Thoracic aorta (tissue), 2 donors: ENCODE data around the gene PRUNE1. TPM values are rescaled to one million over a fixed set of nuclear protein-coding genes. Genes with fewer than 3 reads are reported as not detected.

Experiments used
- ATAC-seq: fragments of 150-250 bp; one replicate; pipeline ENCODE4 v1.8.0; 2017; ENCODE audit warnings: low read depth; ENCODE audit not compliant: insufficient number of reproducible peaks, low FRiP score
- DNase-seq: peaks from one replicate; pipeline ENCODE4 v3.0.0-alpha.2; 2020; ENCODE audit warnings: low spot score
- H3K27ac ChIP-seq, 2 donors: fragments of 200-600 bp; sonication (generic); 1 replicate in 1 of 2; 2 replicates in 1 of 2; pipeline ENCODE4 v1.5.1; 2016; ENCODE audit warnings: mild to moderate bottlenecking in 2 of 2, moderate library complexity in 2 of 2
- H3K27me3 ChIP-seq: fragments of 200-600 bp; sonication (generic); replicated peaks from 2 replicates; pipeline ENCODE4 v1.6.0; 2016; ENCODE audit warnings: mild to moderate bottlenecking; ENCODE audit not compliant: insufficient read depth
- H3K36me3 ChIP-seq: fragments of 200-600 bp; sonication (generic); one replicate; pipeline ENCODE4 v1.5.1; 2016
- H3K4me1 ChIP-seq, 2 donors: fragments of 200-600 bp; sonication (generic); 1 replicate in 1 of 2; 2 replicates in 1 of 2; pipeline versions ENCODE4 v1.5.1 to v1.6.0; 2016; ENCODE audit warnings: low read depth in 2 of 2, mild to moderate bottlenecking in 1 of 2; ENCODE audit not compliant: control insufficient read depth in 1 of 2
- H3K4me3 ChIP-seq: fragments of 200-600 bp; sonication (generic); 2 replicates; pipeline ENCODE4 v1.5.1; 2016; ENCODE audit warnings: mild to moderate bottlenecking
- H3K9me3 ChIP-seq: fragments of 200-600 bp; sonication (generic); 2 replicates; pipeline ENCODE4 v1.5.1; 2016
- total RNA-seq, 2 donors: library from RNA; depleted of rRNA; stranded (reverse); fragments of >200 nt; gene quantifications; one replicate each; pipeline versions ENCODE4 v1.1.0 to v1.2.3, GENCODE V29; 2016
- TF ChIP-seq, protein P1 (sequence below): fragments of 200-600 bp; sonication (generic); IDR thresholded peaks from one replicate; pipeline ENCODE4 v1.5.1; 2019; ENCODE audit warnings: antibody characterized with exemption

PRUNE1 gene
- total RNA-seq, 2 donors from 2014 or later, result 16.5 to 21.3 TPM

DNA sequence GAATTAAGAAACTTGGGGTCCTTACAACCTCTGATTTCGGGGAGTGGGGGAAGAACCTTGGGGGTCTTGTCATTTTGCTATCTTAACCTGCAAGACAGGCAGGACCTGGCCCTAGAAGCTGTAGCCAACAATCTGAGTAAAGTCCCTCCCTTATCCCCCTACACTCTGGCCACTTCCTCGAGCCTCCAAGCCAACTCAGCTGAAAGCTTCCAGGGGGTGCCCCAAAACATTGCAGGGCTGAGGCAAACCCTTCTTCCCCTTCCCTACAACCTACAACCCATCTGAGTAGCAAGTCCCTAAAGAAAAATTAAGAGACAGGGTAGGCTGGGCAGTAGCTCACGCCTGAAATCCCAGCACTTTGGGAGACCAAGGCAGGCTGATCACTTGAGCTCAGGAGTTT, 38.6 kb upstream of the PRUNE1 start:
- ATAC-seq (no peak), DNase-seq (no peak)

GRCh38 chr1:150970808-150971582, 37.3 kb upstream of the PRUNE1 start:
- TF ChIP-seq, protein P1, sequence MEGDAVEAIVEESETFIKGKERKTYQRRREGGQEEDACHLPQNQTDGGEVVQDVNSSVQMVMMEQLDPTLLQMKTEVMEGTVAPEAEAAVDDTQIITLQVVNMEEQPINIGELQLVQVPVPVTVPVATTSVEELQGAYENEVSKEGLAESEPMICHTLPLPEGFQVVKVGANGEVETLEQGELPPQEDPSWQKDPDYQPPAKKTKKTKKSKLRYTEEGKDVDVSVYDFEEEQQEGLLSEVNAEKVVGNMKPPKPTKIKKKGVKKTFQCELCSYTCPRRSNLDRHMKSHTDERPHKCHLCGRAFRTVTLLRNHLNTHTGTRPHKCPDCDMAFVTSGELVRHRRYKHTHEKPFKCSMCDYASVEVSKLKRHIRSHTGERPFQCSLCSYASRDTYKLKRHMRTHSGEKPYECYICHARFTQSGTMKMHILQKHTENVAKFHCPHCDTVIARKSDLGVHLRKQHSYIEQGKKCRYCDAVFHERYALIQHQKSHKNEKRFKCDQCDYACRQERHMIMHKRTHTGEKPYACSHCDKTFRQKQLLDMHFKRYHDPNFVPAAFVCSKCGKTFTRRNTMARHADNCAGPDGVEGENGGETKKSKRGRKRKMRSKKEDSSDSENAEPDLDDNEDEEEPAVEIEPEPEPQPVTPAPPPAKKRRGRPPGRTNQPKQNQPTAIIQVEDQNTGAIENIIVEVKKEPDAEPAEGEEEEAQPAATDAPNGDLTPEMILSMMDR, result no peak
- Histone ChIP-seq H3K27ac (peak overlapping the region; percentile 92 to 94), H3K9me3 (no peaks in the 10 kb centered on the region), H3K27me3 (no peaks in the 10 kb centered on the region), H3K4me1 (peaks cover 28 to 48% of the 10 kb centered on the region in 2 donors), H3K4me3 (peak overlapping the region; percentile 89), H3K36me3 (peaks cover 30% of the 10 kb centered on the region)
- peak; percentile 35 for ATAC-seq
- no peak for DNase-seq

More for the DNA sequence above, 38.6 kb upstream of the PRUNE1 start:
- TF ChIP-seq, protein P1, result no peak
- H3K36me3 ChIP-seq, result peaks cover 39% of the 10 kb centered on the region
- no peak overlapping the region for H3K27ac ChIP-seq
- no peaks in the 10 kb centered on the region for H3K9me3 ChIP-seq
- no peak overlapping the region for H3K4me3 ChIP-seq
- H3K4me1 ChIP-seq, result peaks cover 28 to 40% of the 10 kb centered on the region in 2 donors
- no peaks in the 10 kb centered on the region for H3K27me3 ChIP-seq

DNA sequence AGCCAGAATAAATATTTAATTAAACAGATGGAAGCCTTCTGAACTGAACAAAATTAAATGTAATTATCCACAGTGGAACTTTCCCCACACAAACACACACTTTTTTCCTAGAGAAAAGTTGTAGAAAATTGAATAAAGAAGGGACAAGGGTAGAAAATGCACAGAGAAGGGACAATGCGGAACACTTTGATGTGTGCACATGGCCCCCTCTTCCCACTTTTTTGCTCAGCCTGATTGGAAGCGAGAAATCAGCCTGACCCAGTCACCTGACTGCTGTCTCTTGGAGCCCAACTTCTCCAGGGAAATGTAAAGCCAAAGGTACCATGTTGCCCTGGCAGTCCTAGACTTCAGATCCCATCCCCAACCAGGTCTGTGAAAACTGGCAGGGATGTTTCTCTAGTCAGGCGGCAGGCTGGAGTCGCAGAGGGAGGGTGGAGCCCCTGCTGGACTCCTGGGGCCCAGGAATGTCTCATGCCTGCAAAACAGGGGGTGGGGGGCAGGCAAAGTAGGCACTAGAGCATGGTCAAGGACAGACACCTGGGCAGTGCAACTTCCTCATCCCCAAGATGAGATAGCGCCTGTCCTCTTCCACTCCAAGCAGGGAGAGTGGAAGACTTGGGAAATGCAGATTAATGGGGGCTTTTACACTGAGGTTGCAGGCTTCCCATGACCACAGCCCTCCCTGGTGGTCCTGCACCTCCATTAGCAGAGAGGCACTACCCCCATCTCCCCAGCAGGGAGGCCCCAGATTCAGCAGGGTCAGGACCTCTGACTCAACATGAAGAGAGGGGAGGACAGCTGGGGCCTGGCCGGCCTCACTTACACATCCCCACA, 36.4 kb upstream of the PRUNE1 start:
- no peaks in the 10 kb centered on the region for H3K9me3 ChIP-seq
- H3K4me3 ChIP-seq, result peak overlapping the region; percentile 89
- DNase-seq, result no peak
- H3K4me1 ChIP-seq, result peaks cover 31 to 54% of the 10 kb centered on the region in 2 donors
- no peaks in the 10 kb centered on the region for H3K27me3 ChIP-seq
- peaks cover 22% of the 10 kb centered on the region for H3K36me3 ChIP-seq
- no peak for ATAC-seq
- H3K27ac ChIP-seq, result peak overlapping the region; percentile 92 to 94
- TF ChIP-seq, protein P1, result no peak

DNA sequence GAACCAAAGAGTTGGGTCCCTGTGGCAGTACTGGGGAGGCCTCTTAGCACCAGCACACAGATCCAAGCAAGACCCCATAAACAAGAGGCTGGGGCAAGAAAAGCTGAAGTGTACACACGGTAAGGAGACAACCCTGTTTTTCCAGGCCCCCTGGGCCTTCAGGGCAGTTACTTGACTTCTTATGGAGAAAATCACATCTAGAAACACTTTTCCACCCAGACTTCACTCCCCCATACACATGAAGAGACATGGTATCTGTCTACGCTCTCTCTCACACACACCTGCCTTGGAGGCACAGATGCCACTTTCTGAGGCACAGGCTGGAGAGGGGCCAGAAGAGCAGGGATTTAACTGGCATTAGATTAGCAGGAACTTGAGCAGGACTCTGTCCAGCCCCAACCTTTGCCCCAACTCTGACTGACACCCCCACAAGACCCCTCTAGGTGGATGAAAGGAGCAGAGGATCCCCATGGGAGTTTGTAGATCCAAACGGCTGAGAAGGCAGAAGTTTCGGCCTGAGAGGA, 35.8 kb upstream of the PRUNE1 start:
- Histone ChIP-seq H3K4me3 (peak overlapping the region; percentile 89), H3K27ac (peak overlapping the region; percentile 92 to 94)
- DNase-seq, result no peak

More for the DNA sequence above, 35.8 kb upstream of the PRUNE1 start:
- Histone ChIP-seq H3K4me1 (peaks cover 34 to 60% of the 10 kb centered on the region in 2 donors), H3K36me3 (peaks cover 15% of the 10 kb centered on the region), H3K9me3 (no peaks in the 10 kb centered on the region), H3K27me3 (no peaks in the 10 kb centered on the region)
- ATAC-seq, result no peak
- TF ChIP-seq, protein P1, result no peak
